SH-SY5Y (cell line): ENCODE results near the gene ITGB3.

Source experiments
- GATA2 ChIP-seq: IDR thresholded peaks from 2 replicates; pipeline ENCODE4 v1.6.1; 2011; ENCODE audit warnings: mild to moderate bottlenecking, low read depth, low read length
- GATA3 ChIP-seq: IDR thresholded peaks from 2 replicates; pipeline ENCODE4 v1.6.1; 2011; ENCODE audit warnings: low read depth, mild to moderate bottlenecking, low read length, moderate library complexity

GRCh38 chr17:47251421-47251940 lies 2.1 kb upstream of the ITGB3 start:
- TF ChIP-seq GATA2 (no peak), GATA3 (no peak)
